ENCODE results near the gene SLC23A2.
"Not testable (repeated sequence)": the region's sequence is repeated elsewhere in the genome, so short reads cannot be mapped to it uniquely, and the experiment has no call there.

SLC23A2 gene

DNA sequence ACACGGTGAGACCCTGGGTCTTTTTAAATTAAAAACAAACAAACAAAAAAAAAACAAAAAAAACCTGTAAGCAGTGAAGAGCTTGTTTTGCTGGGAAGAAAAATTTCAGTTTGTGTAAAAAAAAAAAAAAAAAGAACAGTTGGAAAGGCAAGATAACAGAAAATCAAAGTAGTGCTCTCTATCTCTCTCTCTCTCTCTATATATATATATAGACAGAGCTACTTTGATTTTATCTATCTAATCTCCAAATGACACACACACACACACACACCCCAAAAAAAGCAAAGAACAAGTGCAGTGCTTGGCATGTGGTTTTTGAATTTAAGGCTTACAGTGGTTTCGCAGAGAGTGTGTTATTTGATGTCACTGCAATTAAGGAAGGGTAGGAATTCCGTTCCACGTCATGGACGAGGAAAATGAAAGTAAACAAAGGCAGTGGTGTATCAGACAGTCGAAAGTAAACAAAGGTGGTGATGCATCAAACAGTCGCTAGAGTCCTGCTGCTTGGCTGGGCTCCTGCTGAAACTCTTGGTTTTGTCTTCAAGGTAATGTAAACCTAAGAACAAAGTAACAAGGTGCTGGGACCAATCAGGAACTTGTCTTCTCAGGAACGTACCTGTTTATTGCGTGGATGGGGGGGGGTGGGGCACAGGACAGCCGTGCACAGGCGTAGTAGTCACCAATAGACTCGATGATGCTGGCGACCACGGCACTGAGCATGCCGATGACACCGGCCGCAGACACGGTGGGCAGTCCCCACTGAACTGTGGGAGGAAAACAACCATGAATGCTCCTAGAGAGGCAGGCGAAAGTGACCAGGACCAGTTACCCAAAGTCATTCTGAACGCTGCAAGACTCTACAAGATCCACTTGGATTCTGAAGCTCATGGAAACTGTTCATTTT is 131.8 kb downstream of the SLC23A2 start:
- DNase-seq = no peak

DNA sequence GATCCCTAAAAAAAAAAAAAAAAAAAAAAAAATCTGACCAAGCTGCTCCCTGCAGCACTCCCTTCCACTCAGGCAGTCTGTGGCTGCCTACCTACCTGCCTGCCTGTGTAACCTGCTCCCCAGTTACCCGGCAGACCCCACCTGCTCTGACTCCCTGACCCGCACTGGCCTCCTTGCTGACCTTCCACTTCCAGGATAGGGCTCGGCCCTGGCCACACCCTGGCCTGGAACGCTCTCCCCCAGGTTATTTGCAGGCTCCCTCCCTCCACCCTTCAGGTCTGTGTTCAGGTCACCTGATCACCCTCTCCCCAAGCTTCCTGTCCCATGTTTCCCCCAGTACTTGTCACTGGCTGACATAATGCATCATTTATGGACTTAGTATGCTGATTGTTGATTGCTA is 134.3 kb downstream of the SLC23A2 start:
- DNase-seq = no peak

DNA sequence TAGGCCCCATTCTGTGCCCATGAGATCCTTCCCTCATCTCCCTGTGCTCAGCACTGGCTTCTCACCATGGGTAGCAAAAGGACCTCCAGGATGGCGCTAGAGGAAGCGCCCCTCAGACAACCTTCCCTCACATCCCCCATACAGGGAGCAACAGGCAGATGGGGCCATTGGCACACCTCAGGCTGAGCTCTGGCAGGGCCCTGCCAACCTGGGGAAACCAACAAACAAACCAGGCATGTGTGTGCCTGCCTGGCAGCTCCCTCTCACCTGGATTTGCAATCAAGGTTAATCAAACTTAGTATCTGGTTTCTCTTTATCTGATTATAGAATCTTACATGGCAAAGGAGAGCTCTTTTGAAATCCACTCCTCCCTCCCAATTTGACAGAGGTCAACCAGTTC is 134.9 kb downstream of the SLC23A2 start:
- no peak for DNase-seq

DNA sequence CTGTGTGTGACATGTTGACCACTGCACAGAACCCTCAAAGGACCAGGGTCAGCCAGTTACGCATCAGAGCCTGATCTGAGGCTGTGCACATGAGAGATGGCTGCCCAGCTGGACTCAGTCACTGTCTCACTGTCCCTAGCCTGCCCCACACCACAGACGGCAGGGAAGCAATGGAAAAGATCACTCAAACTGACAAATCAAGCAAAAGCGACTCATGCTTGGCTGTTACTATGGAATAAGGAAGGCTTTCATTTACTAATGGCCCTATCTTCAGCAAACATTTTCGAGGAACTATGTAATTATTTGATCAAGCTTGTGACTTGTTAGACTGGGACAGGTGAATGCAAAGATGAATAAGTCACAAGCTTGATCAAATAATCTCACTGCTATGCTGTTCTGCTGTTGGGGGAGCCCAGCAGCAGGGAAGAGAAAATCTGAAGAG is 137.0 kb downstream of the SLC23A2 start:
- DNase-seq = no peak

DNA sequence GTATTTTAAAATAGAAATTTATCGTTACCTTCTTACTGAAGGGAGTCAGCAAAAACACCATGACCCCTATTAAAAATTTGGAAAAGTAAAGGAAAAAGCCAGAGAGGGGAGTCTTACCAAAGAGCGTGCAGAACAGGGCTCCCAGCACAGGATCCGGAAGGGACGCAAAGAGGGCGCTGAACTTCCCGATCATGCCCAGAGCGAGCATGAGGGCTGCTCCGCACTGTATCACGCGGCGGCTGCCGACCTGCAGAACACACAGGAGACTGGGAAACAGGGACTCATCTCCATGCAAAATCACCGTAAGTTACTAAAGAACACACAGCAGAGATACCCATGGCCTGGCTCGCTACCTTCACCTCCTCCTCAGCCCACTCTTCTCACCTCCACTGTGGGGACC is 138.6 kb downstream of the SLC23A2 start:
- DNase-seq = no peak

DNA sequence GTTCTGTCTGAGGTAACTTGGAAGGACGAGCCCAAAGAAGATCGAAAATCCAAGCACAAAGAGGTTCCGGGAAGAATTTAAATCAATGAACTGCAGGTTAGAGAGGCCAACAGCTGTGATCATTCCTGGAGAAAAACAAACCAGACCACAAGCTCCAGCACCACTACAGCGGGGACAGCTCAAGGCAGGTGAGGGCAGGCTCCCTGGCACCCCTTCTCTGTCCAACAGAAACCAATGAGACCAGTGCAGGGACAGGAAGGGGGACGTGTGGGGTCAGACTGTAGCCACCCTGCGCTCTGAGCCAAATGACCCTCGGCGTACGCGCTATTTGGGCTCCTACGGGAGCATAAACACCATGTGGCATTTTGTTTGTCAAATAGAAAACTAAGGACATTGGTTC is 139.3 kb downstream of the SLC23A2 start:
- DNase-seq = no peak

DNA sequence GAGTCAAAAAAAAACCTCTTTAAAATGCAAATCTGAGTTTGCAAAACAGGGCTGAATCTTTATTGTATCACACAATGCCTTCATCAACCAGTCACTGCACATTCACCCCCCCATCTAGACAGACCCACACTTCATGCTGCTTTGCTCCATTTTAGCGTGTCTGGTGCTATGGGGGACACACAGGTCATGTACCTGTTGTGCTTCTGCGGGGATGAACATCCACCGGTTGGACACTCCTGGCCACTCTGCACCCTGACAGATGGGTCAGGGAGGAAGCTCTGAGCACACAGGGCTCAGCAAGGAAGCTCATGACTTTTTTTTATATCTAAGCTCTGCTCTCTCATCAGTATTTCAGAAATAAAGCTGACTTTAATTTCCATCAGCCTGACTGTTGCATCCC is 143.3 kb downstream of the SLC23A2 start:
- no peak for DNase-seq

DNA sequence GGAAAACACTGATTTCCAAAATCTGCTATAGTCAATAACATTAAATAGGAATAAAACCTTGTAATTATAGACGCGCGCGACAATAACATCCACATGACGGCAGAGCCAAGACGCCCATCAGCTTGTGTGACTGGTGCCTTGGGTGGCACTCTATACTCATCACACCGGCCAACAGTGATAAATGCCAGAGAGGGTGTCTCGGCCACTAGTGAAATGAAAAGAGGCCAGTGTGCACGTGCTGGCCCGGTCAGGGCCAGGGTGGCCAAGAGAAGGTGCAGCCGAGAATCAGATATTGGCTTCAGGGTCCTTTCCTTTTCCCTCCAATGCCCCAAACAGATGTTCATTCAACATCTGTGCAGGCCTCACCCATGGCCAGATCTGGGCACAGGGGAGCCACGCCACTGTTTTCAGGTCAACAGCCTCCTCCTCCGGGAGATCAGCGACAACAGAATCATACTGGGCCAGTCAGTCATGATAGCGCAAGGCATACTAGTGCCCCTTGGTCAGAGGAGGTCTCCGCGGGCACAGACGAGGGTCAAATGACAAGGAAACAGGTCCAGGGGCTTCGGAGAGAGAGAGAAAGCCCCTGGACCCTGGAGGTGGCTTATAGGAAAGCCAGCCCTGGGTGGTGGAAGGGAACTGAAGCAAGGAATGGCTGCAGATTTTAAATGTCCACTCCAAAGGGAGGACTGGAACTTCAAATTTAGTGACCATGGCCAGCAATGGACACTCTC is 145.1 kb downstream of the SLC23A2 start:
- DNase-seq = no peak

DNA sequence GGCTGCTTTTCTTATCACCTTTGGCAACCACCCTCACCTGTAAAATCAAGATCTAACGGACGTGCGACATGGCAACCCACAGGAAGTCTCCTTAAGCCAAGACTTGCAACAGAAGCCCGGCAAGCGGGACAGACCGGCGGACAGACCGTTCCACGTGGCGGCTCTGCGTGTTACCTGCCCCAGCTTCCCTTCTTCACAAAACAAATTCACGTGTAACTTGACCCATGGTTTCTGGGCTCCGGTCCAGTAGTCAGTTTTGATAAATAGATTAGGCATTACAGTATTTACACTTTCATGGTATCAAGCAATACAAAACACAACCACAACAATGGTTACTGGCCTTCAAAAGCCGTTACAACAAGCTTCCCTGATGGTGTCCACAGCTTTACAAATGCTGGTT is 145.8 kb downstream of the SLC23A2 start:
- DNase-seq = no peak

DNA sequence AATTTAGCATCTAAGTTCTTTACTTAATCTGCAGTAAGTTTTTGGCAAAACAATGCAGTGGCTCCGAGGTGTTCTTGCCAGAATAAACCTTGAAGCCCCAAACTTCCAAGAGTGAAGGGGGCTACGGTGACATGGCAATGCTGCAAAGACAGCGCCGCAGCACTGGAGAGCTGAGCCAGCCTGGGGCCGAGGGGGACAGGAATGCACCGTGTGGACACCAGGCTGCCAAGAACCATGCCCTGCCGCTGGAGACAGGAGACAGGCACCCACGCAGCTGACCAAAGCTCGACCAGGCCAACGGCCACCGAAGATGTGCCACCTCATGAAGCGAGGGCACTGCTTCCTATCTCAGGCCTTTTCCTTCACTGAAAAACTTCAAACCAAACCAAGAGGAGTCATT is 146.2 kb downstream of the SLC23A2 start:
- no peak for DNase-seq

DNA sequence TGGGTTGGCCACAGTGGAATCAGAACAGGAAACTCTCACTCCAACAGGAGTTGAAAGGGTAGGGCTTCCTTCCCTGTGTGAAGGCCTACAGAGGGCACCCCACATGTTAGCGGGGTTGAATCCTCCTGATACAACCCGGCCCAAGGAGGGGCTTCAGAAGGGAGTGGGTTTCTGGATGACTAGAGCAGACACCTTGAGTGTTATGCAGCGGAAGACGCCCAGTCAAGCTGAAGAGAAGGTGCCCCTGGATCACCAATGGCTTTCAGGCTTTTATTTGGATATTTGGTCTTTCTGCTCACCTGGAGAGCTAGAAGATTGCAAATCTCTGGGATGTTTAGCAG is 146.8 kb downstream of the SLC23A2 start:
- DNase-seq = no peak

DNA sequence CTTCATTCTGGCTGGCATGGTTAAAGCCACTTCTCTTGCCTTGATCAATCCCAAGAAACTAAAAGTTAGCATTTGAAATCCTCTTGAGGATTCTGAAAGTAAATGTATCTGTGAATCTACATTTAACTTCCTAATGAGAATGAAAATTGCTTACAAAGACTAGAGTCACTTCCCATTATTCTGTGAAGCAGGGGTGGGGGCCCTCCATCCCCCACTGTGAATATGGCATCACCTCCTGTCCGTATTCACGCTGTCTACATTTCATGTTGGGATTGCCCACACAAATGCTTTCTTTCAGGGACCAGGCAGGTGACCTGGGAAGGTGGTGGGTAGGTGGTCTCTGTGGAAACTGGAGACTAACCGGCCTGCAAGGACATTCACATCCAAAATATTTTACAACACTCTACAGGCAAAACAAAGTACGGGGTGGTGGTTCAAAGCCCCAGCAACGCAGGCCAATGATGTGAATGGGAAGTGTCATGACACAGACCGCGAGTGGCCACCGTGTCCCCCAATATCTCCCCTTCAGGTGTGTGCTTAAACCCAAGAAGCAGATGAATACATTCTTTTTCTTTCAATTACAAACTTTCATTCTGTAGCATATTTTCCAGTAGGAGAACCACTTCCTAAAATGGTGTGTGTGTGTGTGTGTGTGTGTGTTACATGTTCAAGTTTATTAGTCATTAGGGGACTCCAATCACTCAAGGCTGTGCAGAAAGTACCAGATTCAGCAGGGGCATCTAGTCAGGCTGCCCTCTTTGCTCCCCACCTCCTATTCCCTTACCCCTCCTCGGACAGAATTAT is 147.4 kb downstream of the SLC23A2 start:
- DNase-seq = no peak

DNA sequence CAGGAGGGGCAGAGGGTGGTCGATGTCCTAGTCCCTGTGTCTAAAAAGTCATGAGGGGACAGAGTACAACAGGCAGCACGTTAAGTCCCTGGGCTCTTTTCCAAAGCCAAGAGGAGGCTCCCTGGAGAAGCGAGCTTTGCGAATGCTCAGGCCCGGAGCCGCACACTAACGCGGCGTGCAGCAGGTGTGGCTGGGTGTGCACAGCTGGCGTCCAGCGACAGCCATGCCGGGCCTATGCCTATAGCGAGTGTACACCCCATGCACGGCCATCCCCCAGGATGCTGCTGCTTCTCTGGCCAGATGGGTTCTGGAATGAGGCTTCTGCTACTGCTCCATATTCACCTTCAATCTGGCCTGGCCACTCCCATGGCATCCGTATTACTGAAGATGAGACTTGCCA is 148.3 kb downstream of the SLC23A2 start:
- DNase-seq = no peak

DNA sequence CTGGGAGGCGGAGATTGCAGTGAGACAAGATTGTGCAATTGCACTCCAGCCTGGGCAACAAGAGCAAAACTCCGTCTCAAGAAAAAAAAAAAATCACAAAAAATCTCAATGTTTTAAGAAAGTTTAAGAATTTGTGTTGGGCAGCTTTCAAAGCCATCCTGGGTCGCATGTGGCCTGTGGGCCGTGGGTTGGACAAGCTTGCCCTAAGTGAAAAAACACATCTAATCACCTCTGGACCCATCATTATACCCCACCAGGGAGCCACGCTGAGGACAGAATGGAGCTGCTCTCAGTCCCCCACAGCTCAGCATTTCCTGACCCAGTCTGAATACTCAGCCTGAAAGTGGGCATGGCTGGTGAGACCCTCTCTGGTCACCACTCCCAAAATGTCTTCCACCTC is 150.3 kb downstream of the SLC23A2 start:
- DNase-seq = no peak

DNA sequence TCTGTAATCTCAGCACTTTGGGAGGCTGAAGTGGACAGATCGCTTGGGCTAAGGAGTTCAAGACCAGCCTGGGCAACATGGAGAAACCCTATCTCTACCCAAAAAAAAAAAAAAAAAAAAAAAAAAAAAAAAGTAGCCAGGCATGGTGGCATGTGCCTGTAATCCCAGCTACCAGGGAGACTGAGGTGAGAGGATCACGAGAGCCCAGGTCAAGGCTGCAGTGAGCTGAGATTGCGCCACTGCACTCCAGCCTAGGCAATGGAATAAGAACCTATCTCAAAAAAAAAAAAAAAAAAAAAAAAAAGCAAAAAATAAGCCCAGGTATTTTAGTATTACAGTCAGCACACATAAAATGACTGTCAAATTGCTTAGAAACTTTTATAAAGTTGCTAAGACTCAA is 152.5 kb downstream of the SLC23A2 start:
- DNase-seq = not testable (repeated sequence)

DNA sequence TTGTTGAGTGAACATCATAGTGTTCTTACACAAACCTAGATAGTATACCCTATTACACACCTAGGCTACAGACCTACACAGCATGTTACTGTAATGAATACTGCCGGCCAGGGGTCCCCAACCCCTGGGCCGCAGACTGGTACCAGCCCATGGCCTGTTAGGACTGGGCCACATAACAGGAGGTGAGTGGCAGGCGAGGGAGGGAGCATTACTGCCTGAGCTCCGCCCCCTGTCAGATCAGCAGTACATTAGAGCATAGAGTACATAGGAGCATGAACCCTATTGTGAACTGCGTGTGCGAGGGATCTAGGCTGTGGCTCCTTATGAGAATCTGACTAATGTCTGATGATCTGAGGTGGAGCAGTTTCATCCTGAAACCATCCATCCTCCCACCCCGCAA is 153.3 kb downstream of the SLC23A2 start:
- no peak for DNase-seq

DNA sequence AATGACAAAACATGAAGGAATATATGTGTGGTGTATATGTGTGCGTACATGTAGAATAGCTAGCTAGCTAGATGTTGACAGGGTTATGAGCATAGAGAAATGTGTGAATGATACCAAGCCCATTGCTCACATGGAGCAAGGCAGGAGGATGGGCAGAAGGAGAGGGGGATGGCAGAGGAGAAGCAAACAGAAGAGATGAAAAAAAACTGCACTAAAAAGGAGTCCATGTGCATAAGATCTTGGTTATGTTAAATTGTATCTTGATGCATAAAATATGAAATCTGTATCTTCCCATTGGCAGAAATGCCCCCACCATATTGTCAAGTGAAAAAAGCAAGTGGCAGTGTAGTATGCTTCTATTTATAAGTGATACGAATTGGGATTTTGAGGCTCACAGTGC is 154.5 kb downstream of the SLC23A2 start:
- DNase-seq = no peak

DNA sequence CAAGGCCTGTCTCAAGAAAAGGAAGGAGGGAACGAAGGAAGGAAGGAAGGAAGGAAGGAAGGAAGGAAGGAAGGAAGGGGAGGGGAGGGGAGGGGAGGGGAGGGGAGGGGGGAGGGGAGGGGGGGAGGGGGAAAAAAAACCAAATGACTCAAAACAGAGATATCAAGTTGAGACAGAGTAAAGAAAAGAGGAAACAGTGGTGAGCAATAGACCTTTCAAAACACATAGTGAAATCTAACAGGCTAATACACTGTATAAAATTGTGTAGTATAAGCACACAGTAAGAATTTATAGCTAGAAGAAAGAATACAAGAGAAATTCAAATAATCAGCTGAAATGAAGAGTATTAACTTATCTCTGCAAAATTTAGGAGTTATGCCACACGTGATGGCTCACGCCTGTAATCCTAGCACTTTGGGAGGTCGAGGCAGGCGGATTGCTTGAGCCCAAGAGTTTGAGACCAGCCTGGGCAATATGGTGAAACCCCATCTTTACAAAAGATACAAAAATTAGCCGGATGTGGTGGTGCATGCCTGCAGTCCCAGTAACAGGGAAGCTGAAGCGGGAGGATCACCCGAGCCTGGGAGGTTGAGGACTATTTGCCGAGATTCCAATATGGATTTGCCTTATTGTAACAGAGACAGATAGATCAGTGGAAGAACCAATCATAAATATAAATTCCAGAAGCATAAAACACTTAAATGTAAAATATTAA is 156.4 kb downstream of the SLC23A2 start:
- DNase-seq = no peak

DNA sequence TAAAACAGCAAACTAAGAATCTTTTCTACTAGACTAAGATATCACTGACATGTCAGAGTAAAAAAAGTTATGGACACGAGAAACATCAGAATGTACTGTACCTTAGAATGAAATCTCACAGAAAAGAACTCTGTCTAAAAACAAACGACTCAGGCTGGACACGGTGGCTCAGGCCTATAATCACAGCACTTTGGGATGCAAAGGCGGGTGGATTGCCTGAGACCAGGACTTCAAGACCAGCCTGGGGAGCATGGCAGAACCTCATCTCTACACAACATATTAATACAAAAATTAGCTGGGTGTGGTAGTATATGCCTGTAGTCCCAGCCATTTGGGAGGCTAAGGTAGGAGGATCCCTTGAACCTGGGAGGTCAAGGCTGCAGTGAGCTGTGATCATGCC is 157.0 kb downstream of the SLC23A2 start:
- no peak for DNase-seq

DNA sequence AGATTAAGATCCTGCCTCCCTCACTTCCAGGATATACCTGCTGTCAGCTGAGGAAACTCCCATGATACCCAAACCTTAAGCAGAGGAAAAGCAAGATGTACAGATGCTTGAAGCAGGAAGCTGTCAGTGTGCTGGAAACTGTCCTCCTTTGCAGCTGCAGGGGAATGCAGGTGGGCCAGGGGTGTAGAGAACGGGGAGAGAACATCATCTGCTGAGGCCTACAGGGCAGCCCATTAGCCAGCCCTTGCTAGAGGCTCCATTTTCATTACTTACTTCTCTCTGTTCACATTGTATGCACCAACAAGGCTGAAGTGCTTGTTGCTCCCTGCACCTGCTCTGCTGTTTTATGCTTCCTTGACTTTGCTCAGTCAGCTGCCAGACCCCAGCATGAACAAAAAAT is 160.5 kb downstream of the SLC23A2 start:
- DNase-seq = no peak

DNA sequence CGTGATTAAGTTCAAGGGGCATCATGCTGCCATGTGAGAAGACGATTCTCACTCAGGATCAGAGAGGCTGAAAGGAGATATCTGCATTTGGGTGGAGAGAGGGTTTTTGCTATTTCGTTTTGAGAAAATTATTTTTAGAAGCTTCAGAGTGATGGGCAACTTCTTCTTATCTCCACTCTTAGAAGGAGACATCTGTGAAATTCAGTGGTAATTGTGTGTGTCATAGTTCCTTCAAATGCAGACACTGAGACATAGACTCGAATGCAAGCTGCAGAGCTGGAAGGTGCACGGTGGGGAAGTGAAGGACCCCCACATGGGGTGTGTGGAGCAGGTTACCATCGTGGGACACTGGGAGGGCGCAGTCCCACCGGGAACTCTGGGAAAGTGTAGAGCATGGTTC is 162.8 kb downstream of the SLC23A2 start:
- DNase-seq = no peak

DNA sequence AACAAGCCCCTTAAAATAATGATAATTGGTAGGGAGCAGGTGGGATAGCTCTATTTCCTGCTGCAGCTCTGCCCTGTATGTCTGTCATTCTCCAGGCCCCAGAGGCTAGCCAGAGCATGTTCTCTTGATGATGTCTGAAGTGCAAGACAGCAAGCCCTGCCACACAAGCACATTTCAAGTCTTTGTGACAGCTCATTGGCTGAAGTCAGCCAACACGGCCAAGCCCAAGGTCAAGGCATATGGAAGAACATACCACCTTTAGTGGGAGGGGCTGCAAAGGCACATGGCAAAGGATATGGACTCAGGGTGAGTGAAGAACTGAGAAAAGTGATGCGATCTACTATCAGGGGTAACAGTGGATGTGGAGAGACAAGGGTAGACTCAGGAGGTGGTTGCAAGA is 163.6 kb downstream of the SLC23A2 start:
- DNase-seq = no peak

DNA sequence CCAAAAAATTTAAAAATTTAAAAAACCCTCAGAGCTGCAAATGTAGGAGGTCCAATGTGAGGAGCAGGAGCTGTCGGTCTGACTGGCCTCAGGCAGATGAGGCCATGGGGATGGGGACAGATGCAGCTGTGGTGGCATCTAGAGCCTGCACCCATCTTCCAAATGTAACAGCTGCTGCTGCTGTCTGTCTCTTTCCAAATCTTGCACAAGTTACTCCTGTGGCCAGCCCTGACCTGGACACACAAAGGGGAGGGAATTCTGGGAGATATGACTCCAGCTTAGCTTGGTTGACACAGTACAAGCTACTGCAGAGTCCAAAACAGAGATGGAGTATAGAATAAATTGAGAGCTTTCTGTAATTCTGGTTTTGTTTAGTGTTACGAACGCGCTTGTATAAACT is 164.4 kb downstream of the SLC23A2 start:
- no peak for DNase-seq
